GM18867 (cell line): ENCODE results near the gene VAMP2.
A peak's percentile ranks its signal among the peaks of the same experiment; 100 is the strongest.

Experiments used
- ATAC-seq: cut with Tn5 transposase; IDR thresholded peaks from one replicate; pipeline ENCODE4 v1.9.1; 2021; ENCODE audit warnings: mild to moderate bottlenecking, moderate library complexity; ENCODE audit not compliant: unreplicated experiment

VAMP2 gene

GRCh38 chr17:8124350-8125153 is 38.2 kb downstream of the VAMP2 start:
- ATAC-seq = no peak

GRCh38 chr17:8123695-8124349 is 38.9 kb downstream of the VAMP2 start, which contains the start of gene HES7:
Gene HES7, minus strand, starts transcription at chr17:8124106. Its CDS starts 22 bp downstream, at chr17:8124084.
- ATAC-seq = no peak

GRCh38 chr17:8122924-8123694 is 39.6 kb downstream of the VAMP2 start:
- ATAC-seq = no peak

GRCh38 chr17:8122422-8122923 is 40.3 kb downstream of the VAMP2 start:
- no peak for ATAC-seq

- peak; percentile 25 for ATAC-seq
Observed at GRCh38 chr17:8121681-8122421, 40.9 kb downstream of the VAMP2 start.

GRCh38 chr17:8121407-8121680 is 41.4 kb downstream of the VAMP2 start:
- no peak for ATAC-seq

GRCh38 chr17:8120520-8121406 is 42.0 kb downstream of the VAMP2 start:
- ATAC-seq = no peak

- ATAC-seq = peak; percentile 30
Observed at GRCh38 chr17:8119581-8120519, 42.9 kb downstream of the VAMP2 start.

GRCh38 chr17:8118769-8119580 is 43.8 kb downstream of the VAMP2 start:
- ATAC-seq = peak; percentile 41

GRCh38 chr17:8117980-8118768 is 44.6 kb downstream of the VAMP2 start, which contains the start of gene ALOXE3:
Gene ALOXE3, minus strand, starts transcription at chr17:8118514. Its CDS starts 524 bp downstream, at chr17:8117990.
- ATAC-seq = no peak

- no peak for ATAC-seq
Observed at GRCh38 chr17:8117367-8117979, 45.3 kb downstream of the VAMP2 start.

GRCh38 chr17:8116776-8117175 is 46.0 kb downstream of the VAMP2 start:
- ATAC-seq = no peak

GRCh38 chr17:8110907-8111306 is 51.8 kb downstream of the VAMP2 start:
- no peak for ATAC-seq

- ATAC-seq = no peak
Observed at GRCh38 chr17:8110456-8110804, 52.3 kb downstream of the VAMP2 start.

GRCh38 chr17:8109661-8110455 is 52.9 kb downstream of the VAMP2 start:
- ATAC-seq = peak; percentile 58
